LHCN-M2 (cell line): Measurements from ENCODE around the gene CDH4. TPM values are rescaled to one million over a fixed set of nuclear protein-coding genes. Genes with fewer than 3 reads are reported as not detected.
"Not testable (repeated sequence)": the region's sequence is repeated elsewhere in the genome, so short reads cannot be mapped to it uniquely, and the experiment has no call there.

Experiments
- DNase-seq: peaks from one replicate; pipeline ENCODE4 v3.0.0-alpha.2; 2012; ENCODE audit warnings: low read depth
- total RNA-seq: library from RNA; depleted of rRNA; stranded (reverse); fragments of >200 nt; gene quantifications from 2 replicates; pipeline ENCODE4 v1.2.3, GENCODE V29; 2014

CDH4 gene
- total RNA-seq, 1 experiment from 2014 or later, result 0.98 TPM

- DNase-seq, result no peak
These were observed 601.3 kb downstream of the CDH4 start for GRCh38 chr20:61853073-61854005.

- DNase-seq, result not testable (repeated sequence)
These were observed 602.5 kb downstream of the CDH4 start for GRCh38 chr20:61854538-61854937.

- DNase-seq, result no peak
These were observed 603.2 kb downstream of the CDH4 start for GRCh38 chr20:61855286-61855685.

- no peak for DNase-seq
These were observed 604.8 kb downstream of the CDH4 start for GRCh38 chr20:61856626-61857413.

GRCh38 chr20:61857414-61857775 is 605.3 kb downstream of the CDH4 start:
- DNase-seq, result no peak

- DNase-seq, result no peak
These were observed 605.8 kb downstream of the CDH4 start for GRCh38 chr20:61857884-61858283.

GRCh38 chr20:61859767-61860166 is 607.7 kb downstream of the CDH4 start:
- no peak for DNase-seq

GRCh38 chr20:61860260-61860987 is 608.4 kb downstream of the CDH4 start:
- DNase-seq, result no peak

- no peak for DNase-seq
These were observed 609.2 kb downstream of the CDH4 start for GRCh38 chr20:61861054-61861841.

- DNase-seq, result no peak
These were observed 609.8 kb downstream of the CDH4 start for GRCh38 chr20:61861858-61862257.

GRCh38 chr20:61862881-61863280 is 610.8 kb downstream of the CDH4 start:
- DNase-seq, result no peak

GRCh38 chr20:61864481-61864880 is 612.4 kb downstream of the CDH4 start:
- no peak for DNase-seq

GRCh38 chr20:61865353-61865752 is 613.3 kb downstream of the CDH4 start:
- no peak for DNase-seq

- no peak for DNase-seq
These were observed 614.1 kb downstream of the CDH4 start for GRCh38 chr20:61866165-61866564.

- no peak for DNase-seq
These were observed 615.9 kb downstream of the CDH4 start for GRCh38 chr20:61868006-61868405.

GRCh38 chr20:61868466-61869090 is 616.5 kb downstream of the CDH4 start:
- DNase-seq, result no peak

GRCh38 chr20:61869750-61870507 is 617.9 kb downstream of the CDH4 start:
- no peak for DNase-seq

GRCh38 chr20:61871160-61871559 is 619.1 kb downstream of the CDH4 start:
- no peak for DNase-seq

GRCh38 chr20:61871913-61872312 is 619.9 kb downstream of the CDH4 start:
- no peak for DNase-seq

- no peak for DNase-seq
These were observed 620.4 kb downstream of the CDH4 start for GRCh38 chr20:61872371-61872900.
